WI38 (cell line): ENCODE results near the gene PROS1.
"Not testable (repeated sequence)": the region's sequence is repeated elsewhere in the genome, so short reads cannot be mapped to it uniquely, and the experiment has no call there.

Source experiments
- H3K4me3 ChIP-seq: 2 replicates; pipeline ENCODE4 v1.5.1; 2011; ENCODE audit warnings: low read depth, mild to moderate bottlenecking, control low read depth, low read length
- CTCF ChIP-seq: IDR thresholded peaks from 2 replicates; pipeline ENCODE4 v1.5.1; 2012; ENCODE audit warnings: low read depth, mild to moderate bottlenecking, control low read depth, low read length

PROS1 gene

GRCh38 chr3:93934366-93935046 is 39.2 kb downstream of the PROS1 start:
- H3K4me3 ChIP-seq = no peak overlapping the region
- TF ChIP-seq CTCF = no peak

DNA sequence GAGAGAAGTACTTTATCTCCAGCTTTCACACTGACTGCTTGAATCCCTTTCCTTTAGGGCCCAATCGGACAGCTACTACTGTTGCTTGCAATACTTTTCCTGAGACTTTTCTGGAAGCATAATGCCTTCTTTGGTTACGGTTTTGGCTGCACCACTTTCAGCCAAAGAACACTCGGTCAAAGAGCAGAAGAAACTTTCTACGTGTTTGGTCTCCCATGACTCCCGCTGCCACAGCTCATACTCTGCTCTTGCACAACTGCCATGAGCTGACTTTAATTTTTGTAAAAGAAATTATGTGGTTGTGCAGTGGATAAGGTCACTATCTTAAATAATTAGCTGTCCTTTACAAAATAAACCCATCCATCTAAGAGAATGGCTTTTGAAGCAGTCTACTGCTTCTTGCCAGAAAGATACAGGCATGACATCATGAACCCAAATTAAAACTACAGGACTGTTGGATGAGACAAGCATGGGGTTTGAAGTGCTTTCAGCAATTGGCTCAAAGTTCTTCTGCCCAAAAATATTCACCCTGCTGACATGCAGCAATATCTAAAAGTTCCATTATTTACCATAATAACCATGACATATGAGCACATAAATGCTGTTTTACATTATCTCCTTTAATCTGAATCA is 42.0 kb downstream of the PROS1 start:
- no peak for TF ChIP-seq CTCF
- no peak overlapping the region for H3K4me3 ChIP-seq

DNA sequence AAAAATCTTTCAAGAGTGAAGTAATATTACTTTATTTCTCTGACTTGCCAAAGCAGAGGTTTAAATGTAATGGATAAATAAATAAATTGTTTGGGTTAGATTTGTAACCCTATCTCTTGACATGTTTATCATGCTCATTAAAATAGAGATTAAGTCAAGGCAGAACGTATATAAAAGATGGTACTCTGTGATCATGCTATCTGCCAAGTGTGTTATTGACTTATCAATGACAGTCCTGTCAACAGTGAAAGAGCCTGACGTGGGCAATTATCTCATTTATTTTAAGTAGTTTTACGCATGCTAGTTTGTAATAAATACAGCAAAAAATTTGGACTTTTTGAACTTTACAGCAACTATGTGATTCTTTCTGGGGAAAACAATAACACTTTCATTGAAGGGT is 43.7 kb downstream of the PROS1 start:
- no peak for TF ChIP-seq CTCF
- no peak overlapping the region for H3K4me3 ChIP-seq

DNA sequence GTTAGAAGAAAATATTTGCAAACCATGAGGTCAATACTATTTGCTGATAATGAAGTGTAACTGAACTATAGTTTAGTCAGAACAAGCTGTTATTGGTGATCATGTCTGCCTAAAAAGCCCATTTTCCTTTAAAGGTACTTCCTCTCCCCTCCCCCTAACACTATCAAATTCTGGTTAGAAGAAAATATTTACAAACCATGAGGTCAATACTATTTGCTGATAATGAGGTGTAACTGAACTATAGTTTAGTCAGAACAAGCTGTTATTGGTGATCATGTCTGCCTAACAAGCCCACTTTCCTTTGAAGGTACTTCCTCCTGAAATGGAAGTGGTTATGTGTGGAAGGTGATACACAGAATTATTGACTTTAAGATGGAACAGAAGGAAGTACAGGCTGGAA is 46.9 kb downstream of the PROS1 start:
- TF ChIP-seq CTCF = no peak
- no peak overlapping the region for H3K4me3 ChIP-seq

- TF ChIP-seq CTCF = no peak
- H3K4me3 ChIP-seq = no peak overlapping the region
These were observed 49.2 kb downstream of the PROS1 start for GRCh38 chr3:93924491-93924890.

- no peak overlapping the region for H3K4me3 ChIP-seq
These were observed 50.7 kb downstream of the PROS1 start for GRCh38 chr3:93923006-93923405.

GRCh38 chr3:93917546-93918029 is 56.1 kb downstream of the PROS1 start:
- H3K4me3 ChIP-seq = not testable (repeated sequence)

More at GRCh38 chr3:93923006-93923405, 50.7 kb downstream of the PROS1 start:
- no peak for TF ChIP-seq CTCF

- H3K4me3 ChIP-seq = not testable (repeated sequence)
These were observed 60.1 kb downstream of the PROS1 start for GRCh38 chr3:93913623-93914022.
